GM12872 (cell line): Measurements from ENCODE around the gene SPACA6.

ENCODE experiments used
- TF ChIP-seq, protein P1 (sequence below): IDR thresholded peaks from 3 replicates; pipeline ENCODE4 v1.5.1; 2011; ENCODE audit warnings: low read depth, mild to moderate bottlenecking, low read length, moderate library complexity; ENCODE audit not compliant: insufficient read depth

SPACA6 gene

GRCh38 chr19:51702825-51703574 lies 9.9 kb downstream of the SPACA6 start:
- TF ChIP-seq, protein P1, sequence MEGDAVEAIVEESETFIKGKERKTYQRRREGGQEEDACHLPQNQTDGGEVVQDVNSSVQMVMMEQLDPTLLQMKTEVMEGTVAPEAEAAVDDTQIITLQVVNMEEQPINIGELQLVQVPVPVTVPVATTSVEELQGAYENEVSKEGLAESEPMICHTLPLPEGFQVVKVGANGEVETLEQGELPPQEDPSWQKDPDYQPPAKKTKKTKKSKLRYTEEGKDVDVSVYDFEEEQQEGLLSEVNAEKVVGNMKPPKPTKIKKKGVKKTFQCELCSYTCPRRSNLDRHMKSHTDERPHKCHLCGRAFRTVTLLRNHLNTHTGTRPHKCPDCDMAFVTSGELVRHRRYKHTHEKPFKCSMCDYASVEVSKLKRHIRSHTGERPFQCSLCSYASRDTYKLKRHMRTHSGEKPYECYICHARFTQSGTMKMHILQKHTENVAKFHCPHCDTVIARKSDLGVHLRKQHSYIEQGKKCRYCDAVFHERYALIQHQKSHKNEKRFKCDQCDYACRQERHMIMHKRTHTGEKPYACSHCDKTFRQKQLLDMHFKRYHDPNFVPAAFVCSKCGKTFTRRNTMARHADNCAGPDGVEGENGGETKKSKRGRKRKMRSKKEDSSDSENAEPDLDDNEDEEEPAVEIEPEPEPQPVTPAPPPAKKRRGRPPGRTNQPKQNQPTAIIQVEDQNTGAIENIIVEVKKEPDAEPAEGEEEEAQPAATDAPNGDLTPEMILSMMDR: no peak

DNA sequence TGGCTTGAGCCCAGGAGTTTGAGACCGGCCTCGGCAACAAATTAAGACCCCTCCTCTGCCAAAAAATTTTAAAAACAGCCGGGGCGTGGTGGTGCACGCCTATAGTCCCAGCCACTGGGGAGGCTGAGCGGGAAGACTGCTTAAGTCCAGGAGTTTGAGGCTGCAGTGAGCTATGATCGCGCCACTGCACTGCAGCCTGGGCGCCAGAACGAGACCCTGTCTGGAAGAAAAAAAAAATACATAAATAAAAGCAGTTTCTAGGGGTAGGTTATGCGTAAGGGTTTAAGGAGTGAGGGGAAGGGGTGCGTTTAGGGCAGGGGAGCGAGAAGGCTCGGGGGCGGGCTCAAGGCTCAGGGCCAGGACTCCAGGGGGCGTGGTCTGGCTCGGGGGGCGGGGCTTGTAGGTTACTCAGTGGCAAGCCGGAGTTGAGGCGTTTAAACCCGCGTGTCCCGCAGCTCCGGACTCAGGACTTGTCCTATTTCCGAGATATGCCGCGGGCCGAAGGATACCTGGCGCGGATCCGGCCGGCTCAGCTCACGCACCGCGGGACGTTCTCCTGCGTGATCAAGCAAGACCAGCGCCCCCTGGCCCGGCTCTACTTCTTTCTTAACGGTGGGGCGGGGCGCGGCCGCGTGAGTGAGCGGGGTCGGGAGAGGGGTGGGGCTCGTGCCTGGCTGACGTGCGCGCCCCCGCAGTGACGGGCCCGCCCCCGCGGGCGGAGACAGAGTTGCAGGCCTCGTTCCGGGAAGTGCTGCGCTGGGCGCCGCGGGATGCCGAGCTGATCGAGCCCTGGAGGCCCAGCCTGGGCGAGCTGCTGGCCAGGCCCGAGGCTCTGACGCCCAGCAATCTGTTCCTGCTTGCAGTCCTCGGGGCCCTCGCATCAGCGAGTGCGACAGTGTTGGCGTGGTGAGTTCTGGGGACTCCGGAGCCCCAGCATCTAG lies 10.7 kb downstream of the SPACA6 start:
- TF ChIP-seq, protein P1: peak; percentile 47; the same call in 2 of the 3 replicates

- TF ChIP-seq, protein P1: no peak
Measured at GRCh38 chr19:51704626-51705025, 11.5 kb downstream of the SPACA6 start.

DNA sequence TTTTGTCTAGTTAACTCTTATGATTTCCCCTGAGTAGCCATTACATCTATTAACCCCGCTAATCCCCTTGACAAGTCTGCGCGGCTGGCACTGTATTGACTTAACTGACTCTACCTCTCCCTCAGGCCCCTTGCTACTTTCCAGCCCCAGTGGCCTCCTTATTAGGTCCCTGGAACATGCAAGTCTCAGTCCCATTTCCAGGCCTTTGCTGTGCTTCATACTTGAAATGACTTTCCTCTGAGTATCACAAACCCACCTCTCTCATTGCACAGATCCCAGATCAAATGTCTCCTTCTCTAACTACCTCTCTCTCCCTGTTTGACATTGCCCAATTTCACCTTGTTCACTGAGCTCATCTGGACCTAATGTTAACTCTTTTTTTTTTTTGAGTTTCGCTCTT lies 13.2 kb downstream of the SPACA6 start:
- TF ChIP-seq, protein P1: no peak

DNA sequence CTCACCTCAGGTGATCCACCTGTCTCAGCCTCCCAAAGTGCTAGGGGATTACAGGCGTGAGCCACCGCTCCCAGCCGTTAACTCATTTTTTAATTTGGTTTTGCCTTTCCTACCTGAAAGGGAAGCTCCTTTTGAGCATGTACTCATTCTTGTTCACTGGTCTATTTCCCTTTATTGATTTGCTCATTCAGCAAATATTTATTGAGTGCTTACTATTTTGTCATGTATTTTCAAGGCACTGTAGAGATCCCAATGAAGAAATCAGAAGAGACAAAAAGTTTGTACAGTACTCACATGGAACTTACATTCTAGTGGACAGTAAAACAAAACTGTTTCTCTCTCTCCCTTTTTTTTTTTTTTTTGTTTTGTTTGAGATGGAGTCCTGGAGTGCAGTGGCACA lies 13.8 kb downstream of the SPACA6 start:
- TF ChIP-seq, protein P1: no peak

- TF ChIP-seq, protein P1: no peak
Measured at GRCh38 chr19:51708811-51709210, 15.7 kb downstream of the SPACA6 start.

GRCh38 chr19:51709575-51709974 lies 16.4 kb downstream of the SPACA6 start:
- TF ChIP-seq, protein P1: no peak
